GM19328 (cell line): ENCODE measurements around the gene ID1.
"Not testable (repeated sequence)": the region's sequence is repeated elsewhere in the genome, so short reads cannot be mapped to it uniquely, and the experiment has no call there.

ENCODE experiments used
- ATAC-seq: cut with Tn5 transposase; IDR thresholded peaks from one replicate; pipeline ENCODE4 v1.9.1; 2021; ENCODE audit warnings: mild to moderate bottlenecking, moderate library complexity; ENCODE audit not compliant: unreplicated experiment

The ID1 gene

DNA sequence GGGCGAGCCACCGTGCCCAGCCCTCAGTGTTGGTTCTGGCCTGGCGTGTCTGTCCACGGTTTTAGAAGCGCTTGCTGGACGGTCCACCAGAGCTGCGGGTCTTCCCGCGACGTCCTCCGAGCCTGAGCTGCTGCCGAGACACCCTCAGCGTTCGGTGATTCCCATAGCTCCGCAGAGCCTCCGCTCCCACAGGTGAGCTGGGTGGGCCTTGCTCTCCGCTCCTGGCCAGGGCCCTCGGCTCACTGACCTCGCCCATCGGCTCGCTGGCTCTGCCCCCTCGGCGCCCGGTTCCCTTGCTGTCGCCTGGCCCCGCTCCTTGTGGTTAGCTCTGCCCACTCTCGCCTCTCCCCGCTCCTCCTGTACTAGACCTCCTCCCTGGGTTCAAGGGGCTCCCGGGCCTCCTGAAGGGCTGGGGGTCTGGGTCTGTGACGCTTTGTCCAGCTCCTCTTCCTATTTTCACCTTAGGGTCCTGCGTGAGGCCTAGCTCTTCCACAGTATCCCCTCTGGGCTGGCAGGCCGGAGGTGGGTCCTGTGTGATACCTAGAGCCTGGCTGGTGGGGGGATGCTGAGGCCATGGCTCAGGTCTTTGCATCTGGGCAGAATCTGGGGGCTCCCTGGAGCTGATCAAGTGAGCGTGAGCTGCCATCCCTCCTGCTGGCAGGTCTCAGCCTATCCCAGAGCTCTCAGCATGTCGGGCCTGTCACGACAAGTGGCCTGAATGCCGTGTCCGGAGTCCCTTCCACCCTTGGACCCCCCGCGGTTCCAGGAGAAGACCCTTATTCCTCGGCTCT, 27.7 kb downstream of the ID1 start:
- ATAC-seq: no peak

- ATAC-seq: no peak
Measured at GRCh38 chr20:31633339-31633914, 28.3 kb downstream of the ID1 start.

- no peak for ATAC-seq
Measured at GRCh38 chr20:31637660-31638059, 32.6 kb downstream of the ID1 start, which contains the start of gene COX4I2. COX4I2 (plus strand) TSS chr20:31637912; CDS start chr20:31639018, 1,106 bp downstream.

DNA sequence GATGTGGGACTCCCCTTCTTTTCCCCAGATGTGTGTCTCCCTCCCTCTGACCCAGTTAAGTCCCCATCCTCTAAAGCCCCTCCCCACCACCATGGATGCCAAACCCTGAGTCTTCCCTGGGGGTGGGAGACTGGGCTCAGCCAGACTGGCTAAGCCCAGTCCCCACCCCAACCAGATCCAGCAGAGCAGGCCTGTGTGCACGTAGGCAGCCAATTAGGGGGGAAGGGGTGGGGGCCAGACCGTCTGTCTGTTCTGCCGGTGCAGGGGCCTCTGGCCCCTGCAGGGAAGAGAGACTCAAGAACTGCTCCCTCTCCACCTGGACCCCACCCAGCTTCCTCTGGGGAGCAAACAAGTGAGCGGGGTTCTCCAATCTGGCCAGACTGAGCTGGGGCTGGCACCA, 33.2 kb downstream of the ID1 start:
- ATAC-seq: no peak

- no peak for ATAC-seq
Measured at GRCh38 chr20:31638816-31639215, 33.7 kb downstream of the ID1 start.

- ATAC-seq: no peak
Measured at GRCh38 chr20:31640259-31640658, 35.2 kb downstream of the ID1 start.

GRCh38 chr20:31641391-31641790, 36.3 kb downstream of the ID1 start:
- ATAC-seq: no peak

DNA sequence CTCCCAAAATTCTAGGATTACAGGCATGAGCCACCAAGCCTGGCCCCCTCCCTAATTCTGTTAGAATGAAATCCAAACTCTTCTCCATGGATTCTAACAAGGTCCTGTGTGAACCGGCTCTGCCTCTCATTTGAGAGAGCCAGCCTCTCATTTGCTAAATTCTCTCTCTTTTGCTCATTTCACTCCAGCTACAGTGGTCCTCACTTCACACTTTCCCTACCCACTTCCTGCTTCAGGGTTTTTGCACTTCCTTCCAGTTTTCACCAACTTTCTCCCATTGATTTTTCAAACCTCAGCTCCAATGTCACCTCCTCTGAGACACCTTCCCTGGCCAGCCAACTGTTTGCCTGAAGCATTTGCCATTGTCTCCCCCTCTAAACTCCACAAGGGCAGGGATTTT, 37.7 kb downstream of the ID1 start:
- ATAC-seq: no peak

GRCh38 chr20:31643522-31643921, 38.4 kb downstream of the ID1 start:
- no peak for ATAC-seq

GRCh38 chr20:31644701-31645100, 39.6 kb downstream of the ID1 start:
- ATAC-seq: no peak

DNA sequence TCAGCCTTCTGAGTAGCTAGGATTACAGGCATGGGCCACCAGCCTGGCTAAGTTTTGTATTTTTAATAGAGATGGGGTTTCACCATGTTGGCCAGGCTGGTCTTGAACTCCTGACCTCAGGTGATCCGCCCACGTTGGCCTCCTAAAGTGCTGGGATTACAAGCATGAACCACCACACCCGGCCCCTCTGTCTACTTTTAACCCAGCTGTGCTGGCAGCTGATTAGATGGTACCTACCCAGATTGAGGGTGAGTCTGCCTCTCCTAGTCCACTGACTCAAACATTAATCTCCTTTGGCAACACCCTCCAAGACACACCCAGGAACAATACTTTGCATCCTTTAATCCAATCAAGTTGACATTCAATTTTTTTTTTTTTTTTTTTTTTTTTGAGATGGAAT, 43.0 kb downstream of the ID1 start:
- not testable (repeated sequence) for ATAC-seq

- ATAC-seq: no peak
Measured at GRCh38 chr20:31652917-31653396, 47.9 kb downstream of the ID1 start.

DNA sequence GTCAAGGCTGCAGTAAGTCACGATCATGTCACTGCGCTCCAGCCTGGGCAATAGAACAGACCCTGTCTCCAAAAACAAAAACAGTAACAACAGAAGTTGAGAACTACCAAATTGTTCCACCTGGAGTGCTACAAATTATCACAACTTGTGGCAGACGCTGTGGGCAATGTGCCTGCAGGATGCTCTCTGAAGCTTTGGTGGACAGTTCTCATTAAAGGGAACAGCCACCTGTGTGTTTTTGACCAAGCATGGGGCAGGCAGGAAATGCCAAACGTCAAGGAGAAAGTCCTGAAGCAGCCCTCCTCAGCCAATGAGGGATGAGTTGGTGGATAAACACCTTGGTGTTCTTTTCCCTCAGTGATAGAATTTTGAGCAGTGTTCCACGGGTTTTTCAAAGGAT, 48.5 kb downstream of the ID1 start:
- ATAC-seq: no peak

DNA sequence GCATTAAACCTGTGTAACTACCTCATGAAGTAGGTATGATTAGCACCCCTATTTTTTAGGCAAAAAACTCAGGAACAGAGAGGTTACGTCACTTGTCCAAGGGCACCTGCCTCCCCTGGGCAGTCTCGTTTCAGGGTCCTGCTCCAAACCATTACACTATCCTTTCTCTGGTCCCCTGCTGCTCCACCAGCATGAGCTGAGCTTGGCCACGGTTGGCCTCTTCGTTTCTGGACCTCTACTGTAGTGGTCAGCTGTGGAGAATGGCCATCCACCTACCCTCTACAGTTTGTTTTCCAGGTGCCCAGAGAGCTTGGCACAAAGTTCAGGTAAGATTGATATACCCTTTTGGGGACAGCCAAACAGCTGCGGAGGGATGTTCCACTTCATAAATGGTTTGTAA, 49.4 kb downstream of the ID1 start:
- ATAC-seq: no peak
